KBM-7 (cell line): ENCODE measurements around the gene KRTAP3-1.
"Not testable (repeated sequence)": the region's sequence is repeated elsewhere in the genome, so short reads cannot be mapped to it uniquely, and the experiment has no call there.

Experiments
- DNase-seq: peaks from one replicate; pipeline ENCODE4 v3.0.0-alpha.2; 2015
- in situ Hi-C: fragments of 300-500 bp; cut with MboI; formaldehyde crosslinking; loops from 2 replicates; pipeline ENCODE4 v1.14.3; 2020; ENCODE audit warnings: low sequenced_read_pairs, low pct_unique_long_range_greater_than_20kb, mixed read lengths

Gene KRTAP3-1

GRCh38 chr17:41008811-41009210 lies at the start of gene KRTAP3-1:
Gene KRTAP3-1, minus strand, starts transcription at chr17:41009128. Its CDS starts 54 bp downstream, at chr17:41009074.
- DNase-seq, result no peak

GRCh38 chr17:41057547-41057946 lies 48.6 kb upstream of the KRTAP3-1 start:
- no peak for DNase-seq
- in situ Hi-C loops, result no loop called here

More at GRCh38 chr17:41008811-41009210, at the start of gene KRTAP3-1:
- in situ Hi-C loops, result no loop called here

- DNase-seq, in situ Hi-C loops: not testable (repeated sequence)
These were observed 46.2 kb upstream of the KRTAP3-1 start, which contains the start of gene KRTAP2-2 for GRCh38 chr17:41055130-41055529. Gene KRTAP2-2, minus strand, starts transcription at chr17:41055230. Its CDS starts 19 bp downstream, at chr17:41055211.

- in situ Hi-C loops, result not testable (repeated sequence)
These were observed 45.6 kb upstream of the KRTAP3-1 start for GRCh38 chr17:41054556-41054955.

DNA sequence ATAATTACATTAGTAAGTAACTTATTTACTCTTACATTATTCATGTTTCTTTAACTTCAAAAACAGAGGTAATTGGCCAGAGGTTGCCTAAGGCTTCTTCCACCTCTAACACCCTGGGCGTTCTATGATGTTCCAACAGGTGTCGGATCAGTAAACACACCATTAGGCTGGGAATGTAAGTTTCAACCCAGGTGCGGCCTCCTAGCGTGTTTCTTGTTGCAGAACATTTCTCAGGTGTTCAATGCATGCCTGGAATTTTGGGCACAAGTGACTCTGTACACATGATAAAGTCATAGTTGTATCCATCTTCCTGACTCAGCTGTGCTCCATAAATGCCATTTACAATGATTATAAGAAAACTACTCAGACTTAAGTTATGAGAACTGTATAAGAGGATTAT lies 45.1 kb upstream of the KRTAP3-1 start:
- in situ Hi-C loops, result no loop called here
- no peak for DNase-seq

More at GRCh38 chr17:41054556-41054955, 45.6 kb upstream of the KRTAP3-1 start:
- DNase-seq, result not testable (repeated sequence)

DNA sequence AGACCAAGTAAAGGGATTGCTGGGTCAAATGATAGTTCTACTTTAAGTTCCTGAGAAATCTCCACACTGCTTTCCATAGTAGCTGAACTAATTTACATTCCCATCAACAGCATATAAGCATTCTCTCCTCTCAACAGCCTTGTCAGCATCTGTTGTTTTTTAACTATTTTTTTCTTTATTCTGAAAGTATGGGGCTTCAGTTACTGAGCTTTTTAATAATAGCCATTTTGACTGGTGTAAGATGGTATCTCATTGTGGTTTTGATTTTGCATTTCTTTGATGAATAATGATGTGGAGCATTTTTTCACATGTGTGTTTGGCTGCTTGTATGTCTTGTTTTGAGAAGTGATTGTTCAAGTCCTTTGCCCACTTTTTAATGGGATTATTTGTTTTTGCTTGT lies 43.6 kb upstream of the KRTAP3-1 start:
- DNase-seq, result no peak
- in situ Hi-C loops, result no loop called here

DNA sequence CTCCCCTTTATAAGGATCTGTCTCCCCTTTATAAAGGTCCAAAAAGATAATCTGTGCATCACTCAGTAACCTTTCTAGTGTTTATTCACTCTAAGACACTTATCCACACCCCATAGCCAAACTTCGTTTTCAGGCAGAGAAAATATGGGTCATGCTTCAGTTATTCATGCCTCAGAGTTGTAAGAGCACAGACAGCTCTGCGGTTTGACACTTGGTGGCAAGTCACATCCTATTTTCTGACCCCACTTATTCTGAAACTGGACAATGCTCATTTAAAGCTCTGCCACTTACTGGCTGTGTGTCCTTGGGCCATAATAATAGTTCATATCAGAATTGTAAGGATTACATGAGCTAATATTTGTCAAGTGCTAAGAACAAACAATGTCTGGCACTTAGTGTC lies 40.2 kb upstream of the KRTAP3-1 start:
- DNase-seq, result no peak
- in situ Hi-C loops, result no loop called here

DNA sequence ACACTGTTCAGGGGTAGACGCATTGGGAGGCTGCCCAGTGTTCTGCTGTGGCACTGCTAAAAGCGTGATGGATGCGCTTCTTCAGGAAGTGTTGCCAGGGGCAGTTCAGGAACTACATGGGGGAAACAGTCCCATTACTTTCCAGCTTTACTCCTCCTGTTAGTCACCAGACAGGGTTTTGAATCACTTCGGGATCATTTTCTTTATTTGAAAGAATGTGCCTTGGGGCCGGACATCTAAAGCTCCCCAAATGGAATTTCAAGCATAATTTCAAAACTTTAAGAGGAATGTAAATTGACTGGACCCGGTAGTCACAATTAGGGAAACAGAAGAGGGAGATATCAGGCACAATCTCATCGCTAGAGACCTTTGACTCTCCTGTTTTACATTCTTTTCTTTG lies 39.5 kb upstream of the KRTAP3-1 start:
- in situ Hi-C loops, result no loop called here
- DNase-seq, result no peak

DNA sequence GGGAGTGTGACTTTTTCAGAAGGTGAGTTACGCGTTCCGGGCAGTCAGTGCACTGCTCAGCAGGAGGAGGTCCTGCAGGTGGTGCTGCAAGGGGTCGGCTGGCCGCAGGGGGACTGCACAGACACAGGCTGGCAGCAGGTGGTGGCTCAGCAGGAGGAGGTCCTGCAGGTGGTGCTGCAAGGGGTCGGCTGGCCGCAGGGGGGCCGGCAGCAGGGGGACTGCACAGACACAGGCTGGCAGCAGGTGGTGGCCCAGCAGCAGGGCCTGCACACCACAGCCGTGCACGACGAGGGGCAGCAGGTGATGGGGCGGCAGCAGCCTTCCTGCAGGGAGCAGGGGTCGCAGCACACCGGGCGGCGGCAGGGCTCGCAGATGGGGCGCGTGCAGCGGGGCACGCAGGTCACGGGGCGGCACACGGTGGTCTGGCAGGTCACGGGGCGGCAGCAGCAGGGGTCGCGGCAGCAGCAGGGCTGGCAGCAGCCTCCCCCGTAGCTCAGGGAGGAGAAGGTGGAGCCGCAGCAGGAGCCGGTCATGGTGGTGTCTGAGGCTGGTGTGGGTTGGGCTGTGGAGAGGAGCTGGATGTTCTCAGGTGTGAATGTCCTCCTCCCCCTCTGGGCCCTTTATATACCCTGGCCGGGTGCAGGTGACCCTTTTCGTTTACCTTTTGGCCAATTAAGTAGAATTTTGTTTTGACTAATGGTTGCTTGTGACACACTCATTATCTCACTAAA lies 38.0 kb upstream of the KRTAP3-1 start, which contains the start of gene KRTAP2-1:
Gene KRTAP2-1 (minus strand): TSS at position 582 of the 731 bp plus-strand sequence. CDS start 49 bp downstream, at position 533.
- in situ Hi-C loops, DNase-seq: not testable (repeated sequence)

- in situ Hi-C loops, result no loop called here
- no peak for DNase-seq
These were observed 34.0 kb upstream of the KRTAP3-1 start for GRCh38 chr17:41042953-41043352.

- DNase-seq, result not testable (repeated sequence)
These were observed 32.0 kb upstream of the KRTAP3-1 start, which contains the start of gene KRTAP1-1 for GRCh38 chr17:41040783-41041571. Gene KRTAP1-1, minus strand, starts transcription at chr17:41041450. Its CDS starts 53 bp downstream, at chr17:41041397.

DNA sequence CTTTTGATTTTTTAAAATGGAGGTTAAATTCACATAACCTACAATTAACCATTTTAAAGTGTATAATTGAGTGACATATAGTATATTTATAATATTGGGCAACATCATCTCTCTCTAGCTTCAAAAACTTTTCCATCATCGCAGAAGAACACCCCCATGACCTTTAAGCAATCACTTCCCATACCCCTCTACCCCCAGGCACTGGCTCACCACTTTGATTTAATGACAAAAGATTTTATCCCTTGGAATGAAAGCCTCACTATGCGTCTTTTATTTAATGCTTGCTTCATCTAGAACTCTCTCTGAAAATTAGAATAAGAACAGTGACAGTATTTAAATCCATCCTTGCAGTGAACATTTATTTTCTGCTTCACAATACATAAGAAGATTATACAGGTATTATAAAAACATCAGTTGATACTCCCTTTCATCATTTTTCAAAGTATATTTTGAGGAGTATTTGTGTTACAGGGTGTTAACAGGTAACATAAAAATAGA lies 29.0 kb upstream of the KRTAP3-1 start:
- no peak for DNase-seq
- in situ Hi-C loops, result no loop called here

More at GRCh38 chr17:41040783-41041571, 32.0 kb upstream of the KRTAP3-1 start, which contains the start of gene KRTAP1-1:
- in situ Hi-C loops, result not testable (repeated sequence)

GRCh38 chr17:41034346-41034935 lies 25.5 kb upstream of the KRTAP3-1 start, which contains the start of gene KRTAP1-3:
Gene KRTAP1-3, minus strand, starts transcription at chr17:41034874. Its CDS starts 53 bp downstream, at chr17:41034821.
- DNase-seq, in situ Hi-C loops: not testable (repeated sequence)

DNA sequence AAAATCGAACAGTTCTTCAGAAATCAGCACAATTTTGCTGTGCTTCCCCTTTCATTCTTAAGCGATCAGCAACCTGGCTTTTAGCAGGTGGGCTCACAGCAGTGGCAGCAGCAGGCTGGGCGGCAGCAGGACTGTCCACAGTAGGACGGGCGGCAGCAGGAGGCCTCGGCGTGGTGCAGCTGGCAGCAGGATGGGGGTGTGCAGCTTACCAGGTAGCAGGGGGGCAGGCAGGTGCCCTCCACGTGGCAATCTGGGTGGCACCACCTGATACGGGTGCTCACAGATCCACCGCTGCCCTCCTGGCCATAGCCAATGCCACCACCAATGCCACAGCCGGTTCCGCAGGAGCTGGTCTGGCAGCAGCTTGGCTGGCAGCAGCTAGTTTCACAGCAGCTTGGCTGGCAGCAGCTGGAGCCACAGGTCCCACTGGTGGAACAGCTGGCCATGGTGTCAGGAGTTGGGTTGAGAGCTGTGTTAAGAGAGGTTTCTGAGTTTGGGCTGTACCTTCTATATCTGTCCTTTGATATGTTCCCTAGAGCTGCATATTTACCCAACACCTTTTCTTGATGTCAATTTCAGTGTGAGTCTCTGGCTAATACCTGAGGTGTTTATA lies 20.8 kb upstream of the KRTAP3-1 start, which contains the start of gene KRTAP1-4:
Gene KRTAP1-4 (minus strand): TSS at position 563 of the 613 bp plus-strand sequence. CDS start 117 bp downstream, at position 446.
- DNase-seq, result no peak
- in situ Hi-C loops, result no loop called here

DNA sequence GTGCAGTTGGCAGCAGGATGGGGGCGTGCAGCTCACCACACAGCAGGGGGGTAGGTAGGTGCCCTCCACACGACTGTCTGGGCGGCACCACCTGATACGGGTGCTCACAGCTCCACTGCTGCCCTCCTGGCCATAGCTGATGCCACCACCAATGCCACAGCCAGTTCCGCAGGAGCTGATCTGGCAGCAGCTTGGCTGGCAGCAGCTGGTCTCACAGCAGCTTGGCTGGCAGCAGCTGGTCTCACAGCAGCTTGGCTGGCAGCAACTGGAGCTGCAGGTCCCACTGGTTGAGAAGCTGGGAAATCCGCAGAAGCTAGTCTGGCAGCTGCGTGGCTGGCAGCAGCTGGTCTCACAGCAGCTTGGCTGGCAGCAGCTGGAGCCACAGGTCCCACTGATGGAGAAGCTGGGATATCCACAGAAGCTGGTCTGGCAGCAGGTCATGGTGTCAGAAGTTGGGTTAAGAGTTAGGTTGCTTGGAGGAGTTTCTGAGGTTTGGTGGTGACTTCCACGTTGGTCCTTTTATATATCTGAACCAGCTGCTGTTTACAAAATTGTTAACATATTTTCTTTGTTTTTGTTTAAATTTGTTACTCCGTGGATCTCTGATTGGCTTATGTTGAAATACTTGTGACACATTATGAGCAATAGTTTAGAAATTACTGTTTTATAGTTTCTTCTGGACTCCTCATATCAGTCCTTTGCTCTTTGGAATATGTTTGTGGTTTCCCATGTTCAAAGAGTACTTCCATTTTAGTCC lies 18.0 kb upstream of the KRTAP3-1 start, which contains the start of gene KRTAP1-5:
Gene KRTAP1-5 (minus strand): TSS at position 494 of the 757 bp plus-strand sequence. CDS start 53 bp downstream, at position 441.
- in situ Hi-C loops, result no loop called here
- no peak for DNase-seq

GRCh38 chr17:41024697-41025096 lies 15.8 kb upstream of the KRTAP3-1 start:
- no peak for DNase-seq
- in situ Hi-C loops, result no loop called here

- in situ Hi-C loops, result no loop called here
These were observed 11.4 kb upstream of the KRTAP3-1 start for GRCh38 chr17:41020336-41020735.

GRCh38 chr17:41019415-41019814 lies 10.5 kb upstream of the KRTAP3-1 start:
- no peak for DNase-seq
- in situ Hi-C loops, result no loop called here

More at GRCh38 chr17:41020336-41020735, 11.4 kb upstream of the KRTAP3-1 start:
- no peak for DNase-seq
